Caco-2 (cell line): Measurements from ENCODE around the gene IL36B. TPM values are rescaled to one million over a fixed set of nuclear protein-coding genes. Genes with fewer than 3 reads are reported as not detected.

Experiments used
- BruUV-seq: library from RNA; stranded (reverse); fragments of 400-500 nt; replicated peaks from 2 replicates; lab custom pipeline; 2021; lab: Mats Ljungman, UMichigan
- CTCF ChIA-PET: fragments of 300-600 bp; sonication (Branson Sonifier 250); formaldehyde crosslinking; loops from one replicate; lab custom pipeline; 2022; ENCODE audit warnings: antibody characterized with exemption; lab: Charles Lee
- POLR2A ChIA-PET: fragments of 300-600 bp; sonication (Branson Sonifier 250); formaldehyde crosslinking; loops from one replicate; lab custom pipeline; 2022; ENCODE audit warnings: antibody characterized with exemption; lab: Charles Lee
- DNase-seq, 2 experiments: peaks; one replicate each; pipeline versions ENCODE4 v3.0.0 to v3.0.0-alpha.2; 2020 to 2022
- H3K27me3 ChIP-seq: replicated peaks from 2 replicates; pipeline ENCODE4 v1.6.0; 2011; ENCODE audit warnings: low read length; ENCODE audit not compliant: control insufficient read depth, insufficient read depth
- H3K36me3 ChIP-seq: 2 replicates; pipeline ENCODE4 v1.5.1; 2011; ENCODE audit warnings: low read length; ENCODE audit not compliant: control insufficient read depth, insufficient read depth
- H3K4me1 ChIP-seq: fragments of 250-450 bp; sonication (Bioruptor Pico); 2 replicates; pipeline ENCODE4 v1.5.1; 2020; ENCODE audit warnings: mild to moderate bottlenecking
- H3K4me3 ChIP-seq: 2 replicates; pipeline ENCODE4 v1.5.1; 2011; ENCODE audit warnings: low read depth, mild to moderate bottlenecking, control low read depth, low read length
- H3K9me3 ChIP-seq: fragments of 250-450 bp; sonication (Bioruptor Pico); 2 replicates; pipeline ENCODE4 v1.5.1; 2020; ENCODE audit warnings: mild to moderate bottlenecking, moderate library complexity
- H3K27ac Mint-ChIP-seq: one replicate; pipeline ENCODE4 v1.8.0; 2022; ENCODE audit warnings: mixed read lengths; ENCODE audit not compliant: unreplicated experiment
- H3K27me3 Mint-ChIP-seq: one replicate; pipeline ENCODE4 v1.8.0; 2022; ENCODE audit warnings: mixed read lengths; ENCODE audit not compliant: insufficient read depth, unreplicated experiment
- H3K36me3 Mint-ChIP-seq: one replicate; pipeline ENCODE4 v1.8.0; 2022; ENCODE audit warnings: mild to moderate bottlenecking, mixed read lengths; ENCODE audit not compliant: insufficient read depth, unreplicated experiment
- H3K4me1 Mint-ChIP-seq: one replicate; pipeline ENCODE4 v1.8.0; 2022; ENCODE audit warnings: low read depth, mixed read lengths; ENCODE audit not compliant: unreplicated experiment
- H3K4me3 Mint-ChIP-seq: one replicate; pipeline ENCODE4 v1.8.0; 2022; ENCODE audit warnings: mild to moderate bottlenecking, moderate library complexity, mixed read lengths; ENCODE audit not compliant: unreplicated experiment
- H3K9me3 Mint-ChIP-seq: one replicate; pipeline ENCODE4 v1.8.0; 2022; ENCODE audit warnings: mixed read lengths; ENCODE audit not compliant: unreplicated experiment
- intact Hi-C: fragments of 100-400 bp; cut with micrococcal nuclease; formaldehyde crosslinking; loops from one replicate; pipeline ENCODE4 v1.10.0; 2022; ENCODE audit not compliant: unreplicated experiment
- total RNA-seq: library from RNA; stranded (reverse); gene quantifications from 2 replicates; pipeline ENCODE4 v1.2.3, GENCODE V29; 2022
- TF ChIP-seq, protein P1 (sequence below), 2 experiments: fragments of 200-600 bp in 1 of 2; IDR thresholded peaks; 1 replicate in 1 of 2; 2 replicates in 1 of 2; pipeline versions ENCODE4 v1.5.1 to v1.8.0; 2011 to 2022; ENCODE audit warnings: antibody characterized with exemption in 1 of 2, control low read depth in 1 of 2, inconsistent platforms in 1 of 2, low read depth in 1 of 2, low read length in 1 of 2, mild to moderate bottlenecking in 1 of 2, moderate library complexity in 1 of 2; ENCODE audit not compliant: insufficient read depth in 1 of 2, severe bottlenecking in 1 of 2, unreplicated experiment in 1 of 2

The IL36B gene
- total RNA-seq, 1 experiment from 2014 or later: not detected

DNA sequence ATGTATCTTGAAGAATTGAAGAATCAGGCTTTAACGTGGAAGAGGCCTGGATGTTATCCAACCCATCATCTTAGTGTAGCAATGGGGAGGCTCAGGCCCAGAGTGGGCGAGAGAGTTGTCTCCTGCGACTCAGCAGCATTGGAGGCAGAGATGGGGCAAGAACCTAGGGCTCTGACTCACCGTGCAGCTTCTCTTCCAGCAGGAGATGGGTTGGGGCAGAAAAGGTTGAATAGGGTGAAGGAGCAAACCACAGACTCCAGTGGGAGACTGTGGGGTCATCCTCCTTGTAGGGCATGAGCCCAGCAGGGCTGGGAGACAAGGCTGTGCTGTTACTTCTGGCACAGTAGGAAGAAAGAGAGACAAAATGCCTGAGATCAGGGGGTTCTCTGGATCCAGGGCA, 7.7 kb upstream of the IL36B start:
- H3K27me3 ChIP-seq: no peaks in the 10 kb centered on the region
- peaks cover 9% of the 10 kb centered on the region for H3K9me3 ChIP-seq
- Mint-ChIP-seq H3K4me1 (peaks cover 7% of the 10 kb centered on the region), H3K36me3 (no peaks in the 10 kb centered on the region), H3K27ac (no peak overlapping the region), H3K4me3 (no peak overlapping the region), H3K9me3 (peaks cover 19% of the 10 kb centered on the region), H3K27me3 (no peaks in the 10 kb centered on the region)
- no peak overlapping the region for H3K4me3 ChIP-seq
- no TSS peak for BruUV-seq
- intact Hi-C loops: no loop called here
- POLR2A ChIA-PET: no interaction called here
- no peaks in the 10 kb centered on the region for H3K36me3 ChIP-seq
- H3K4me1 ChIP-seq: peaks cover 9% of the 10 kb centered on the region
- CTCF ChIA-PET: no interaction called here
- no peak for DNase-seq
- TF ChIP-seq, protein P1, sequence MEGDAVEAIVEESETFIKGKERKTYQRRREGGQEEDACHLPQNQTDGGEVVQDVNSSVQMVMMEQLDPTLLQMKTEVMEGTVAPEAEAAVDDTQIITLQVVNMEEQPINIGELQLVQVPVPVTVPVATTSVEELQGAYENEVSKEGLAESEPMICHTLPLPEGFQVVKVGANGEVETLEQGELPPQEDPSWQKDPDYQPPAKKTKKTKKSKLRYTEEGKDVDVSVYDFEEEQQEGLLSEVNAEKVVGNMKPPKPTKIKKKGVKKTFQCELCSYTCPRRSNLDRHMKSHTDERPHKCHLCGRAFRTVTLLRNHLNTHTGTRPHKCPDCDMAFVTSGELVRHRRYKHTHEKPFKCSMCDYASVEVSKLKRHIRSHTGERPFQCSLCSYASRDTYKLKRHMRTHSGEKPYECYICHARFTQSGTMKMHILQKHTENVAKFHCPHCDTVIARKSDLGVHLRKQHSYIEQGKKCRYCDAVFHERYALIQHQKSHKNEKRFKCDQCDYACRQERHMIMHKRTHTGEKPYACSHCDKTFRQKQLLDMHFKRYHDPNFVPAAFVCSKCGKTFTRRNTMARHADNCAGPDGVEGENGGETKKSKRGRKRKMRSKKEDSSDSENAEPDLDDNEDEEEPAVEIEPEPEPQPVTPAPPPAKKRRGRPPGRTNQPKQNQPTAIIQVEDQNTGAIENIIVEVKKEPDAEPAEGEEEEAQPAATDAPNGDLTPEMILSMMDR (IDR thresholded peaks at IDR 0.05; ENCODE audit: insufficient read depth in 1 of 2, low read depth in 1 of 2, low read length in 1 of 2, severe bottlenecking in 1 of 2, unreplicated experiment in 1 of 2): no peak

DNA sequence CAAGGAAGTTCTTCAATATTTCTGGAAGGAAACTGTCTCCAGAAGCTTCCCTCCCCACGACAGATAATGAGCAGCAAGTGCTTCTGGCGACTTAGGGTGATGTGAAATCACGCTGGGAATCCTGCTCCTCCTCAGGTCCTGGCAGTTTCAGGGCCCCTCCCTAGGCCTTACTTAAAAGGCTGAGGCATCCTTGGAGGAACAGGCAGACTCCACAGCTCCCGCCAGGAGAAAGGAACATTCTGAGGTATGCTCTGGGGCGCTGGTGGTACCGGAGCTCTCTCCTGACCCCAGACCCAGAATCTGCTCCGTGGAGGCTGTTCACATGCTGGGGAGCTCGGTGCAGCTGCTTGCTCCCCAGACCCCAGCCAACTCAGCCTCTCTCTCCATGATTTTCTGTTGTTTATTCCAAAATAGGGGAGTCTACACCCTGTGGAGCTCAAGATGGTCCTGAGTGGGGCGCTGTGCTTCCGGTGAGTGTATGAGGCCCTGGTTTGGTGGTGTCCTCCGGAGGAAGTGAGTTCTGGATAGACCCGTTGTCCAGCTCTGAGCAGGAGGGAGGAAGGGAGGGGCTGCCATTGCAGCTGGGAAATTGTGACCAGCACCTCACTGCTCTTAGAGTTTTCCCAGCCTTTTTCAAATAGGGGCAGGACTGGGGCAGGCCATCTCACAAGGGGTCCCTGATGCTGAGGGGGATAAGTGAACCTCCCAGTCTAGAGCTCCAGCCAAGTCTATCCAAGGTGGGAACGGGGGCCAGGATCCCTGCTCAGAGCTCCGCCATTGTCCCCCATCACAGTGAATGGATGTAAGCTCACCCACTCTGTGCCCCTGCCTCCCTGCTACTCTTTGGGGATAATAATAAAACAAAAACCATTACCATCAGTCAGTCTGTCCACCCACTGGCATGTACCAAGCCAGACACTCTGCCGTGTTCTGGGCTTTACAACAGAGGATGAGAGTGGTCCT, 6.6 kb upstream of the IL36B start, which contains the start of gene IL36RN:
IL36RN (plus strand) TSS at position 201 of the 963 bp plus-strand sequence; CDS start at position 442, 241 bp downstream.
- ChIA-PET POLR2A (no interaction called here), CTCF (no interaction called here)
- Mint-ChIP-seq H3K36me3 (no peaks in the 10 kb centered on the region), H3K9me3 (peaks cover 26% of the 10 kb centered on the region), H3K27me3 (no peaks in the 10 kb centered on the region), H3K4me1 (peaks cover 7% of the 10 kb centered on the region), H3K27ac (no peak within 1 kb of the TSS), H3K4me3 (peak within 1 kb of the TSS; percentile 2)
- Histone ChIP-seq H3K9me3 (peaks cover 17% of the 10 kb centered on the region; the same call in 1 of the 2 replicates), H3K27me3 (no peaks in the 10 kb centered on the region), H3K36me3 (no peaks in the 10 kb centered on the region), H3K4me1 (peaks cover 9% of the 10 kb centered on the region), H3K4me3 (no peak within 1 kb of the TSS)
- TF ChIP-seq, protein P1 (IDR thresholded peaks at IDR 0.05; ENCODE audit: insufficient read depth in 1 of 2, low read depth in 1 of 2, low read length in 1 of 2, severe bottlenecking in 1 of 2, unreplicated experiment in 1 of 2): no peak
- intact Hi-C loops: no loop called here
- BruUV-seq: no TSS peak
- DNase-seq: no peak

DNA sequence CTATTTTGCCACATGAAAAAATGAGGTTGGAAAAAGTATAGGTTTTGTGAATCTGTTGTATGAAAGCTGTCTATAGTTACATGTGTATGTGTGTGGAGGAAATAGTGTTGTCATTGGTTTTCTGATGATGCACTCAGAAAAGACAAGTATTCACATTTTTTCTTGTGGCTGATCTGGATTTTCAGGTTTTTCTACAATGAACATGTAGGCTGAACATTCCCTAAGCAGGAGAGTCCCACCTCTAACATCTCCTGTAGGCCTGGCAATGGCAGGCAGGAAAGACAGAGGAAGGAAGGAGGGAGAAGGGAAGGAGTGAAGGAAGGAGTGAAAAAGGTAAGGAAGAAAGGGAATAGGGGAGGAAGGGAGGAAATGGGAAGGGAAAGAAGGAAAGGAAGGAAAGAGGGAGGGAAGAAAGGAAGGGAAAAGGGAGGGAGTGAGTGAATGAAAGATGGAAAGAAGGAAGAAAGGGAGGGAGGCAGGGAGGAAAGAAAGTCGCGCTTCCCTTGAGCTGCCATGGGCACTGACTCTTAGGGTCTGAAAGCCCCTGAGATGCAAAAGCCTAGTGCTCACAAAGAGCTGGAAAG, 5.8 kb upstream of the IL36B start:
- Mint-ChIP-seq H3K4me3 (peak overlapping the region; percentile 2), H3K27ac (no peak overlapping the region), H3K36me3 (no peaks in the 10 kb centered on the region), H3K4me1 (peaks cover 7% of the 10 kb centered on the region), H3K27me3 (no peaks in the 10 kb centered on the region), H3K9me3 (peaks cover 34% of the 10 kb centered on the region)
- H3K9me3 ChIP-seq: peaks cover 17% of the 10 kb centered on the region; the same call in 1 of the 2 replicates
- POLR2A ChIA-PET: no interaction called here
- BruUV-seq: no TSS peak
- no peaks in the 10 kb centered on the region for H3K27me3 ChIP-seq
- peaks cover 9% of the 10 kb centered on the region for H3K4me1 ChIP-seq
- CTCF ChIA-PET: no interaction called here
- intact Hi-C loops: no loop called here
- TF ChIP-seq, protein P1 (IDR thresholded peaks at IDR 0.05; ENCODE audit: insufficient read depth in 1 of 2, low read depth in 1 of 2, low read length in 1 of 2, severe bottlenecking in 1 of 2, unreplicated experiment in 1 of 2): no peak
- peak in 1 of 2 experiments; percentile 28 for DNase-seq
- H3K4me3 ChIP-seq: no peak overlapping the region
- H3K36me3 ChIP-seq: no peaks in the 10 kb centered on the region
